Skin epidermis (tissue), 12 donors: Measurements from ENCODE around the gene PRDM16.

Experiments
- H3K27ac ChIP-seq, 21 experiments: fragments of 200-600 bp; sonication (generic) in 11 of 21; one replicate each; pipeline ENCODE4 v1.5.0; 2020; ENCODE audit warnings: mild to moderate bottlenecking in 3 of 21, inconsistent platforms in 2 of 21, moderate library complexity in 2 of 21
- H3K4me3 ChIP-seq, 7 experiments: fragments of 200-600 bp; sonication (generic) in 2 of 7; one replicate each; pipeline ENCODE4 v1.5.0; 2020; ENCODE audit warnings: inconsistent platforms in 2 of 7, mild to moderate bottlenecking in 2 of 7, moderate library complexity in 1 of 7

Gene PRDM16

GRCh38 chr1:3094863-3095780 is 26.1 kb downstream of the PRDM16 start:
- no peak overlapping the region for H3K4me3 ChIP-seq
- no peak overlapping the region for H3K27ac ChIP-seq

- H3K4me3 ChIP-seq = no peak overlapping the region
Observed at GRCh38 chr1:3096345-3096744, 27.3 kb downstream of the PRDM16 start.

DNA sequence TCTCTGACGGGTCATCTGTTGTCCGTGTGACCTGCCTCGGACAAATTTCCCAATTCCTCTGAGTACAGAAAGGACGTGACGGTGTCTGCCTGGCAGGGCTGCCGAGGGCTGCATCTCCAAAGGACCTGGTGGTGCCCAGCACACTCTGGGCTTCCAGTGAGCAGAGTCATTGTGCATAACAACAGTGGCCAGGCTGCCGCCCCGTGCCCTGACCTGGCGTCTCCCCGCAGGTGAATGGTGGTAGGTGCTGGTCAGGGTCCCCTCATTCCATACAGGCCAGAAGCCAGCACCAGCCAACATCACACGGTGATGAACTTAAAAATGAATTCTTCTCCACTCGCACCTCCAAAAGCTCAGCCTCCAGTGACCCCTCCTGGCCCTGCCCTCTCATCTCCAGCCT is 28.2 kb downstream of the PRDM16 start:
- H3K4me3 ChIP-seq = no peak overlapping the region
- no peak overlapping the region for H3K27ac ChIP-seq

More at GRCh38 chr1:3096345-3096744, 27.3 kb downstream of the PRDM16 start:
- no peak overlapping the region for H3K27ac ChIP-seq

- Histone ChIP-seq H3K27ac (no peak overlapping the region), H3K4me3 (no peak overlapping the region)
Observed at GRCh38 chr1:3097861-3098260, 28.9 kb downstream of the PRDM16 start.

DNA sequence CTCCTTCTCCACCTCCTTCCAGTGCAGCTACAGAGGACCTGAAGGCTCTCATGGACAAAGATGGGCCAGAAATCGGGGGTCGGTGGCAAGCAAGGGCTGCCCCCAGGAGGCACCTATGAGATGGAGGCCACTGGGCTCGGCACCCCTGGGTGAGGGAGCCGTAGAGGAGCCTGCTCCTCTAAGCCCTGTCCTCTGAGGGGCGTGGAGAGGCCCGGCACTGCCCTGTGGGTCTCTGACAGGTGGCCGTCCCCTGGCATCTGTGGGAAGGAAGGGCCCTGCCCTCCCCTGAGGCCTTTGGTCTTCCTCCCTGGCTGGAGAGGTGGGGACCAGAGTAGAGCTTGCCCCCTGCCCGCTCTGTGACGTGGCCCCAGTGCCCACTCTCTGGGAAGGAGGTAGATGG is 30.9 kb downstream of the PRDM16 start:
- Histone ChIP-seq H3K27ac (no peak overlapping the region), H3K4me3 (no peak overlapping the region)

DNA sequence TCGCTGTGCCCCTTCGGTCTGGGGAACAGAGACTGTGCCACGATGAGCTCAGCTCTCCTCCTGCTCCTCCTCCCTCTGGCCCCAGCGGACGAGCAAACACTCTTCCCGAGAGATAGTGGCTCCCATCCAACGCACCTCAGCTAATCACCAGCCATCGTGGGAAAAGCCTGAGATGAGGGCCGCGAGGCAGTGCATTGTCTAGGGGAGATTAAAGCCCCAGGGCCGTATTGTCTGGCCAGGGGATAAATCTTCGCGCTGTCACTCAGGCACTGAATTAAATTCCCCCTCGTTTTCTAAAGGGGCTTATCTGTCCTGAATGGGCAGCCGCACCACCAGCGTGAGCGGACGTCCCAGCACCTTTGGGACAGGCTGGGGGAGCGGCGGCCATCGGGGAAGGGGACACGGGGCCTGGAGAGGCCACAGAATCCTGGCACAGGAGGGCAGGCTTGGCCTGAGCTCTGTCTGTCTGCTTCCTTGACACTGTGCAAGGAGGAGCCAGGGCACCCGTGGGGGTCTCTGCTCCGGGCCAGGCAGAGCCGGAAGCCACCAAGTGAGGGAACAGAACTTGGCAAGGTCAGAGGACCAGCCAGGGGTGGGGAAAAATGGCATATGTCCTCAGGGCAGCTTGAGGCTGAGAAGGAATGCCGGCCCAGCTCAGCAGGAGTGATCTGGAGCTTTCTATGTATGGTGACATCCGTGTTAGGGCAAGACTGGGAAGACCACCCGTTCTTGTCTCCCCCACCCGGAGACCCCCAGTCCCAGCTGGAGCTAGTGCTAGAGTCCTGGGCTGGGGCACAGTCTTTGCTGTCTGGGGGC is 32.3 kb downstream of the PRDM16 start:
- Histone ChIP-seq H3K4me3 (no peak overlapping the region), H3K27ac (no peak overlapping the region)

DNA sequence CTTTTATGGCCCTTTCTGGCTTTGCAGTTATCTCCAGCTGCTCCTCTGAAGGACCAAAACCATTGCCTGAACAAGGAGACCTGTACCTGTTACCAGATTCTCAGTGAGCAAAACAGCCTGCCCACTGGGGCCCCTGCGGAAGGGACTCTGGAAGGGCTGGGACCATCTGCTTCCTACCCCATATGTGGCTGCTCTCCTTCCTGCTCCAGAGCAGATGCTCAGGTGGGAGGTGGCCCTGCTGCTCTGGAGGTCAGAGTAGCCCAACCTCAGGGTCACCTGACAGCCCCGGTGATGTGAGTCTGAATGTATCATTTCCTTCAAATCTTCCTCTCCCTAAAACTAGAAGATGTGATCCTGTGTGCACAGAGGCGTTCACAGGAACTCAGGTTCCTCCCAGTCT is 33.6 kb downstream of the PRDM16 start:
- Histone ChIP-seq H3K4me3 (no peak overlapping the region), H3K27ac (no peak overlapping the region)

- Histone ChIP-seq H3K27ac (no peak overlapping the region), H3K4me3 (no peak overlapping the region)
Observed at GRCh38 chr1:3103967-3104677, 35.1 kb downstream of the PRDM16 start.

DNA sequence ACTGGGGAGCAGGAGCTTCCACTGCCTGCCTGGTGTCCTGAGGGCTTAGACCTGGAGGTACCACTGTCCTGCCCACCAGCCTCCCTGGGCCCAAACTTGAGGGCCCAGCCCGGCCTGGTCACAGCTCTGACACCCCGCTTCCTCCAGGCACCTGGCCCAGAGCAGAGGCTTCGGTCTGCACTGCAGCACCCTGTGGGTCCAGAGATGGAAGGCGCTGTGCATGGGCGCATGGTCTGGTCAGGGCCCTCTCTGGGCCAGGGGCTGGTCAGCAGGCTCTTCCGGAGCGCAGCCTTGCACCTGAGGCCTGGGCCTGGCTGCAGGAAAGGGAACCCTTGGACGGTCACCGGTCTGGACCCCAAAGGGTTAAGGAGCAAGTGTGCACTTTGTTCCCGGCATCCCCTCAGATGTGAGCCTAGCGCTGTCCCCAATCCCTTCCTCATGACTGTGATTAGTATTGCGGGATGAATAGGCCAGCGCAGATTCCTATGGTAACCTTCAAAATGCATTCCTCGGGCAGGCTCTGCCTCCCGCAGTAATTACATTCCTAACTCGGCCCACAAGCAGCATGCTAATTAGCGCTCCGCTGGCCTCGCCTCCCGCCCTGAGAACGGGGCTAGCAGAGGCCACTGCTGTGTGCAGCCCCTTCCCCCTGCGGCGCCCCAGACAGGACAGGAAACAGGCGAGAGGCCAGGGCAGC is 36.3 kb downstream of the PRDM16 start:
- no peak overlapping the region for H3K27ac ChIP-seq
- no peak overlapping the region for H3K4me3 ChIP-seq

- no peak overlapping the region for H3K27ac ChIP-seq
- no peak overlapping the region for H3K4me3 ChIP-seq
Observed at GRCh38 chr1:3106216-3106615, 37.2 kb downstream of the PRDM16 start.

DNA sequence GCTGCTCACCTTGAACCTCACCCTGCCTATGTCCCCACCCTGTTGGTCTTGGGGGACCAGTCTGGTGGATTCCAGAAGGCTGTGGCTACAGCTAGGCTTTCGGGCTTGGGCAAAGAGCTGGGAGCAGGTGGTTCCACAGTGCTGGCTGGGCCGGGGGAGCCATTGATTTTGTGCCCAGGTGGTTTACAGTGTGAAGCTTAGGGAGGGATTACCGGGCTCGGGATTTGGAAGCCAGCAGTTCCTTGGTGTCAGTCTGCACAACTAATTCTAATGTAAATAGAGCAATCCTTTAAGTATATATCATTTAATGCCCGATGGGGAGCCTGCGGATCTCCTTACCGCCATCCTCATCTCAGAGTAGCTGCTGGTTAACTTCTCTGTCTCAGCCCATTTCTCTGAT is 38.2 kb downstream of the PRDM16 start:
- Histone ChIP-seq H3K4me3 (no peak overlapping the region), H3K27ac (no peak overlapping the region)

GRCh38 chr1:3109355-3109754 is 40.4 kb downstream of the PRDM16 start:
- Histone ChIP-seq H3K27ac (no peak overlapping the region), H3K4me3 (no peak overlapping the region)

- Histone ChIP-seq H3K4me3 (no peak overlapping the region), H3K27ac (no peak overlapping the region)
Observed at GRCh38 chr1:3111348-3112021, 42.5 kb downstream of the PRDM16 start.

DNA sequence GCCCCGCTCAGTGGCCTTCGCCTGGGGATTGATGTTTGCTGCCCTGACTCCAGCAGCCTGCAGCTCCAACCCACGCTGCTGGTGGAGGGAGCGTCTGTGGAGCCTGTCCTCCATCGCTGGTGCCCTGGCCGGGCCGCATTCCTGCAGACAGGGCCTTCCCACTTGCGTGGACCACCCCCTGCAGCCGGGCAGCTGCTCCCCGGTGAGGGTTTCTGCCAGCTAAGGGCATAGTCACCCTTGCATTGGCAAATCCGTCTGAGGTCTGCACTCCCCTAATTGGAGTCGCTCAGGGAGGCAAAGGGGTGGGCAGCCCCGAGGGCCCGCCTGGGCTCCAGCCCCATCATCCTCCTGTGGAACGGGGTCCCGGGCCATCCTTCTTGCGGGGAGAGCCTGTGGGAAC is 43.5 kb downstream of the PRDM16 start:
- Histone ChIP-seq H3K27ac (no peak overlapping the region), H3K4me3 (no peak overlapping the region)

- Histone ChIP-seq H3K27ac (no peak overlapping the region), H3K4me3 (no peak overlapping the region)
Observed at GRCh38 chr1:3113047-3113740, 44.2 kb downstream of the PRDM16 start.

DNA sequence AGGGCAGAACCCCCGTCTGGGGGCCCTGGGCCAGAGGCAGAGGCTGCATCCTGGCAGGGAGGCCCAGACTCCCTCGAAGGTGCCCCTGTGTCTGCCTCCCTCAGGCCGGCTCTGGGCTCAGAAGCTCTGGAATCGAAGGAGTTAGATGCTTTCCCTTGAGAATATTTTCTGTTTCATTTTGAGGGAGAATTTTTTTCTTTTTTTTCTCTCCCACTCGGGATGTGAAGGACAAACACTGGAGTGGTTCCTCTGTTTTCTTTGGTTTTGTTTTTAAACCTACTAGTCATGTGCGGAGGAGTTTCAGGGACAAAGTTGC is 44.7 kb downstream of the PRDM16 start:
- H3K4me3 ChIP-seq = no peak overlapping the region
- H3K27ac ChIP-seq = no peak overlapping the region

GRCh38 chr1:3114131-3114744 is 45.2 kb downstream of the PRDM16 start:
- no peak overlapping the region for H3K27ac ChIP-seq

DNA sequence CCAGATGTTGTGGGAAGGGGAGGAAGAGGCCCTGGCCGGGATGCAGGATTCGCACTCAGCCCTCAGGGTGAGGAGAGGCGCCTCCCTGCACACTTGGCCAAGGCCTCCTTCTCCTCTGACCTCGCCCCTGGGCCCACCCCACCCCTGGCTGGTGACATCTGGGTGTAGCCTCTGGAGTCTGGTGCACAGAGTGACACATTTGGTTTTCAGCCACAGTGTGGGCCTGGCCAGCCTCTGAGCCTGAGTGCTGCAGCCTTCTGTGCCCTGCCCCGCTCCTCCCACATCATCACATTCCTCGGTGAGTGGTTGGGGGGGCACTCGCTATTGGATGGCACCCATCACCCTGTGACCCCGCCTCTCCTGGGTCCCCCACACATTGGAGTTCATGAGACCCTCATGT is 45.8 kb downstream of the PRDM16 start:
- no peak overlapping the region for H3K27ac ChIP-seq

More at GRCh38 chr1:3114131-3114744, 45.2 kb downstream of the PRDM16 start:
- no peak overlapping the region for H3K4me3 ChIP-seq

More for the DNA sequence above, 45.8 kb downstream of the PRDM16 start:
- no peak overlapping the region for H3K4me3 ChIP-seq
